HG02938 (cell line): ENCODE data around the gene CYP2A13.
"Not testable (repeated sequence)": the region's sequence is repeated elsewhere in the genome, so short reads cannot be mapped to it uniquely, and the experiment has no call there.

Source experiments
- ATAC-seq: cut with Tn5 transposase; IDR thresholded peaks from one replicate; pipeline ENCODE4 v1.9.1; 2021; ENCODE audit warnings: mild to moderate bottlenecking, moderate library complexity; ENCODE audit not compliant: unreplicated experiment

CYP2A13 gene

GRCh38 chr19:41120929-41121911, 33.0 kb downstream of the CYP2A13 start:
- not testable (repeated sequence) for ATAC-seq

GRCh38 chr19:41122846-41123245, 34.6 kb downstream of the CYP2A13 start:
- not testable (repeated sequence) for ATAC-seq

GRCh38 chr19:41123716-41124294, 35.6 kb downstream of the CYP2A13 start:
- ATAC-seq: no peak

- ATAC-seq: not testable (repeated sequence)
Observed at GRCh38 chr19:41126765-41127203, 38.5 kb downstream of the CYP2A13 start.

- not testable (repeated sequence) for ATAC-seq
Observed at GRCh38 chr19:41127362-41127761, 39.1 kb downstream of the CYP2A13 start.

GRCh38 chr19:41127801-41128300, 39.6 kb downstream of the CYP2A13 start:
- ATAC-seq: not testable (repeated sequence)

GRCh38 chr19:41128692-41129091, 40.4 kb downstream of the CYP2A13 start:
- ATAC-seq: no peak

- no peak for ATAC-seq
Observed at GRCh38 chr19:41131186-41131585, 42.9 kb downstream of the CYP2A13 start.

- ATAC-seq: no peak
Observed at GRCh38 chr19:41133260-41133659, 45.0 kb downstream of the CYP2A13 start.

- no peak for ATAC-seq
Observed at GRCh38 chr19:41134616-41135015, 46.4 kb downstream of the CYP2A13 start.

- not testable (repeated sequence) for ATAC-seq
Observed at GRCh38 chr19:41135390-41136384, 47.4 kb downstream of the CYP2A13 start.

GRCh38 chr19:41136636-41137455, 48.6 kb downstream of the CYP2A13 start:
- no peak for ATAC-seq

- no peak for ATAC-seq
Observed at GRCh38 chr19:41144403-41144802, 56.2 kb downstream of the CYP2A13 start.
